ENCODE data around the gene CHST15.
"Not testable (repeated sequence)": the region's sequence is repeated elsewhere in the genome, so short reads cannot be mapped to it uniquely, and the experiment has no call there.

Gene CHST15

DNA sequence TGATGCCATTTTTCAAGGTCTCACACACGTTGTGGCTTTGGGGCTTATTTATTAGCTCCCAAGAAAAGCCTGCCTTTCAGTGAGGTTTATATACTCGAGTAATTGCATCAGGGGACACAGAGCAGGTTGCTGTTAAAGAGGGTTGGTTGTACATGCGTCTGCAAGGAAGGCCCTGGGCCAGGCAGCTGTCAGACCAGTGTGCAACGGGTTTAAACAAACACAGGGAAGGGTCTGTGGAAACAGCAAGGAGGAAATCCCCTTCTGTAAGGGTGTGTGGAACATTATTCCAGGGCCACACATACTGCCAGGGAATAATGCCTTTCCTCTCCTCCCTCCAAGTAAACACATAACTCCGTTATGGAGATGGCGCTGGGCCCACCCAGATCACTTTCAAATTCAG lies 1.7 kb upstream of the CHST15 start:
- H3K4me3 ChIP-seq (ENCODE audit: low read depth in 1 of 2, low read length in 2 of 2), result no peak overlapping the region
- peak overlapping the region; percentile 91 for H3K27ac ChIP-seq (ENCODE audit: low read depth, low read length)
- H3K36me3 ChIP-seq (ENCODE audit: insufficient read depth, low read length), result no peaks in the 10 kb centered on the region
- H3K9me3 ChIP-seq (ENCODE audit: low read length), result no peaks in the 10 kb centered on the region
- no peak overlapping the region for H3K9ac ChIP-seq (ENCODE audit: low read length)
- H3K4me1 ChIP-seq (ENCODE audit: insufficient read depth, low read length), result peaks cover 33% of the 10 kb centered on the region
- no peaks in the 10 kb centered on the region for H3K27me3 ChIP-seq (ENCODE audit: control insufficient read depth in 1 of 2, insufficient read depth in 2 of 2, low read length in 2 of 2)

DNA sequence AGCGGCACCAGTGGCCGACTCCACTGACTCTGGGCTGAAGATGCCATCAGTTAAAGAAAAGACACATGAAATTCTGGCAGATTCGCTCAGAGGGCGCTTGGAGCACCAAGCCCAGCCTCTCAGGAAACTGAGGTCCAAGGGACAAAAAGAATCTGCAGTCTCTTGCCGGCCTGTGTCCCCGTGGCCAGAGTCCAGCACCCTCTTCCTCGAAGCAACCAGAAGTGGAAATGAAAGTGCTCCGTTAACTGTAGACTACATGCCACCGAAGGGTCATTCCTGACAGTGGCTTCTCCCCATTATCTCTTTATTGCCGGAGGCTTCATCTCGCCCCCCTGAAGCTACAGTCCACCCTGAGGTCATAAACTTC lies 1.0 kb upstream of the CHST15 start:
- H3K27me3 ChIP-seq (ENCODE audit: control insufficient read depth in 1 of 2, insufficient read depth in 2 of 2, low read length in 2 of 2), result no peaks in the 10 kb centered on the region
- no peaks in the 10 kb centered on the region for H3K9me3 ChIP-seq (ENCODE audit: low read length)
- peaks cover 39% of the 10 kb centered on the region for H3K4me1 ChIP-seq (ENCODE audit: insufficient read depth, low read length)
- H3K4me3 ChIP-seq (ENCODE audit: low read depth in 1 of 2, low read length in 2 of 2), result peak overlapping the region in 1 of 2 donors; percentile 70
- peak overlapping the region; percentile 28 for H3K9ac ChIP-seq (ENCODE audit: low read length)
- peak overlapping the region; percentile 91 for H3K27ac ChIP-seq (ENCODE audit: low read depth, low read length)
- H3K36me3 ChIP-seq (ENCODE audit: insufficient read depth, low read length), result no peaks in the 10 kb centered on the region

DNA sequence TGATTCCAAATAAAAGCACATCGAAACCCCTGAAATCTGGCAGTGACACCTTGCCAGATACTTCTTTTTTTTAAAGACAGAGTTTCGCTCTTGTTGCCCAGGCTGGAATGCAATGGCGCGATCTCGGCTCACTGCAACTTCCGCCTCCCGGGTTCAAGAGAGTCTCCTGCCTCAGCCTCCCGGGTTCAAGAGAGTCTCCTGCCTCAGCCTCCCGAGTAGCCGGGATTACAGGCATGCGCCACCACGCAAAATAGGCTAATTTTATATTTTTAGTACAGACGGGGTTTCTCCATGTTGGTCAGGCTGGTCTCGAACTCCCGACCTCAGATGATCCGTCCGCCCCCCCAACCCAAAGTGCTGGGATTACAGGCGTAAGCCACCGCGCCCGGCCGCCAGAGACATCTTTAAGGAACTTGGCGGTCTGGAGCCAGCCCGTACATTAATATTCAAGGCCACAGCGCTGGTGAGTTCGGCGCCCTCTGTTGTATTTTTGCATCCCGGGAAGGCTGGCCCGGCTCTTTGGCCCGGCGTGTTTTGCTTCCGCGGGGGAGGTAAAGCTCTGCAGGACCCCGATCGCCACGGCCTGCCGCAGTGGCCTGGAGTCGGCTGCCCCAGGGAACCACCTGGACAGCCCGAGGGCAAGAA lies 498 bp upstream of the CHST15 start:
- peak overlapping the region; percentile 41 for H3K9ac ChIP-seq (ENCODE audit: low read length)
- peak overlapping the region; percentile 70 to 98 for H3K4me3 ChIP-seq (ENCODE audit: low read depth in 1 of 2, low read length in 2 of 2)
- H3K27ac ChIP-seq (ENCODE audit: low read depth, low read length), result peak overlapping the region; percentile 91
- H3K27me3 ChIP-seq (ENCODE audit: control insufficient read depth in 1 of 2, insufficient read depth in 2 of 2, low read length in 2 of 2); H3K9me3 ChIP-seq (ENCODE audit: low read length); H3K36me3 ChIP-seq (ENCODE audit: insufficient read depth, low read length): not testable (repeated sequence)
- H3K4me1 ChIP-seq (ENCODE audit: insufficient read depth, low read length), result peaks cover 45% of the 10 kb centered on the region

DNA sequence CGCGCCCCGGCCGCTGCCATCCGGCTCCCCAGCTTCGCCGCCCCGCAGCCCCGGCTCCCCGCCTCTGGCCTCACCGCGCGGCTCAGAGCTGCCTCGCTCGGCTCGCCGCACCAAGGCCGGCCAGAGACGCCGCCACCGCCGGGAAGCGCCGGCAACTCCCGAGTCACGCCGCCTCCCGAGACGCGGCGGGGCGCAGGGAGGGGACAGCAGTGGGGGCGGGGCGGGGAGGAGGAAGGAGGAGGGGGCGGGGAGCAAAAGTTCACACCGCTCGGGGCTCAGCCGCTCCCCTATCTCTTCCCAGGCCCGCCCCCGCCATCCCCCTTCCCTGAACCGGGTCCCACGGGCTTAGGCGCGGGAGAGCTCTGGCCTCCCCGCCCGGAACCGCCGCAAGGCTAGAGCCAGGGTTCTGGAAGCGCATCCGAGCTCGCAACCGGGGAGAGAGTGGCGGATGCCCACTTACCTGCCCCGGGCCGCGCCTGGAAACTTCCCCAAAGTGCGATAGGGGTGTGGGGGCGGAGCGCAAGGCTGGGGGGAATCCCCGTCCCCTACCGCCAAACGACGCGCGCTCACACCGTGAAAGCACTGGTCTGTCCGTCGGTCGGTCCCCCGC lies 1.0 kb downstream of the CHST15 start:
- Histone ChIP-seq H3K27me3 (ENCODE audit: control insufficient read depth in 1 of 2, insufficient read depth in 2 of 2, low read length in 2 of 2) (no peaks in the 10 kb centered on the region), H3K9me3 (ENCODE audit: low read length) (no peaks in the 10 kb centered on the region), H3K36me3 (ENCODE audit: insufficient read depth, low read length) (no peaks in the 10 kb centered on the region), H3K9ac (ENCODE audit: low read length) (peak overlapping the region; percentile 49), H3K4me3 (ENCODE audit: low read depth in 1 of 2, low read length in 2 of 2) (peak overlapping the region; percentile 70 to 98), H3K4me1 (ENCODE audit: insufficient read depth, low read length) (peaks cover 53% of the 10 kb centered on the region), H3K27ac (ENCODE audit: low read depth, low read length) (peak overlapping the region; percentile 91)

DNA sequence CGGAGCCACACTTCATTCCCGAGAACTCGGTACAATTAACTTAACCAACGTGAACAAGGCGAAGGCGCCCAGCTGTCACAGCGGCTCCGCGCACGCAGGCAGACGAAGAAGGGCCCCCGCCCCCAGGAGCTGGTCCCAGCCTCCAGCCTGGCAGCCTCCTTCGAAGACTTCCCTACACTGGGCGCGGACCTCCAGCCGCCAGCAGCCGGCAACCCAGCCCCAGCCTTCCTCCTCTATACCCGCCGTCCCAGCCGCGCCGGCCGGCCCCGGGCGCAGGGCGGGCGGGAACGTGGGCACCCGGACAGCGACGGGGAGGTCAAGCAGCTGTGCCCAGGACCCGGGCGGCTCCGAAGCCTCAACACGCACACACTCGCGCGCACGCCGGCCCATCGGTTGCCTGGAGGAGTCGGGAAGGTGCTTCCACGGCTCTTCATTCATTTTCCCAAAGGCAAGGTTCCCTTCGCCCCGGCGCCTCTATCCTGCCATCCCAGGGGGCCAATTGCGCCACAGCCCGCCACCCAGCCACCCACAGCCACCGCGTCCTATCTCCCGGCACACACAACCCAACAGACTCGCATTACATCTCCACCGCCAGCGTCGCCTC lies 1.6 kb downstream of the CHST15 start:
- Histone ChIP-seq H3K4me1 (ENCODE audit: insufficient read depth, low read length) (peaks cover 59% of the 10 kb centered on the region), H3K36me3 (ENCODE audit: insufficient read depth, low read length) (no peaks in the 10 kb centered on the region), H3K27me3 (ENCODE audit: control insufficient read depth in 1 of 2, insufficient read depth in 2 of 2, low read length in 2 of 2) (no peaks in the 10 kb centered on the region), H3K27ac (ENCODE audit: low read depth, low read length) (peak overlapping the region; percentile 88), H3K4me3 (ENCODE audit: low read depth in 1 of 2, low read length in 2 of 2) (peak overlapping the region; percentile 70 to 98), H3K9me3 (ENCODE audit: low read length) (no peaks in the 10 kb centered on the region), H3K9ac (ENCODE audit: low read length) (peak overlapping the region; percentile 47)

DNA sequence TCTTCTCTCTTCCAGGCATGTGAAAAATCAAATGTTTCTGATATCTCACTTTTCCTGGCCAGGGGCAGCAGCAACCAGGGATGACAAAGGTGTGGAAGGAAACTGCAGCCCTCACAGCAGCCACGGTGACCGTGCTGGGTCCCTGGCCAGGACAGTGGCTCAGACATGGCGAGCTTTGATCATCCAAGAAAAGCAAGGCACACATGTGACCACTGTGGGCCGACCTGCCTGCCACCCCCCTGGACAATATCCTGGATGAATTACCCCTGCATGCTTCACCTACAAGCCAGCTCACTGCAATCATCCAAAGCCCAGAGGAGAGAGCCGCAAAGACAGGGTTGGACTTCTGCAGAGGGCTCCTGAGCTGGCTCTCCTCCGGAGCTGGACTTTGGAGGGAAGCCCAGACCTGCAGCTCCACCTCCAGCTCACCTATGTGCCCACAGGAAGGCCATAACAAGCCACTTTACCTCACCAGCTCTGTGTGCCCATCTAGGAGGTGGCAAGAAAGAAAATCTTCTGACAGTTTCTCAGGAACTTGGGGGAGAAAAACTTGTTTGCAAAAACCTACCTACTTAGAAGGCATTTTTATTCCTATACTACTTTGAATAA lies 2.7 kb downstream of the CHST15 start:
- no peaks in the 10 kb centered on the region for H3K9me3 ChIP-seq (ENCODE audit: low read length)
- H3K27ac ChIP-seq (ENCODE audit: low read depth, low read length), result peak overlapping the region; percentile 88
- H3K27me3 ChIP-seq (ENCODE audit: control insufficient read depth in 1 of 2, insufficient read depth in 2 of 2, low read length in 2 of 2), result no peaks in the 10 kb centered on the region
- peak overlapping the region; percentile 70 to 98 for H3K4me3 ChIP-seq (ENCODE audit: low read depth in 1 of 2, low read length in 2 of 2)
- H3K9ac ChIP-seq (ENCODE audit: low read length), result peak overlapping the region; percentile 47
- H3K4me1 ChIP-seq (ENCODE audit: insufficient read depth, low read length), result peaks cover 69% of the 10 kb centered on the region
- H3K36me3 ChIP-seq (ENCODE audit: insufficient read depth, low read length), result no peaks in the 10 kb centered on the region

DNA sequence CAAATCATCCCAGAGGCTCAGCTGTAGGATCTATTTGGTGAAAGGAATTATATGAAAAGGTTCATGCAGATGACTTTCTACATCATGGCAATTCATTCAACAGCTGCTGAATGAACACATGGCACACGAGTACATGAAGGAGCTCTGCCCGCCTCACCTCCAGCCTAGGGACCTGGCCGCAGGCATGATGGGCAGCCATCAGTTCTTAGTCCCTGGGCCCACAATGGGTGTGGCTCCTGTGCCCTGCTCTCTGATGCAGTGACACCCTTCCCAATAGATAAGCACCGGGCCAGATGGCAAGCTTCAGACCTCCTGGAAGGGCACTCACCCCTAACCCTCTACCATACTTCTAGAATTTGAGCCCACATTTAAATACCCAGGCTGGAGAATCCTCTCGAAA lies 3.5 kb downstream of the CHST15 start:
- Histone ChIP-seq H3K4me3 (ENCODE audit: low read depth in 1 of 2, low read length in 2 of 2) (peak overlapping the region in 1 of 2 donors; percentile 70), H3K27me3 (ENCODE audit: control insufficient read depth in 1 of 2, insufficient read depth in 2 of 2, low read length in 2 of 2) (no peaks in the 10 kb centered on the region), H3K27ac (ENCODE audit: low read depth, low read length) (peak overlapping the region; percentile 88), H3K4me1 (ENCODE audit: insufficient read depth, low read length) (peaks cover 71% of the 10 kb centered on the region), H3K9ac (ENCODE audit: low read length) (peak overlapping the region; percentile 47), H3K36me3 (ENCODE audit: insufficient read depth, low read length) (no peaks in the 10 kb centered on the region), H3K9me3 (ENCODE audit: low read length) (no peaks in the 10 kb centered on the region)

DNA sequence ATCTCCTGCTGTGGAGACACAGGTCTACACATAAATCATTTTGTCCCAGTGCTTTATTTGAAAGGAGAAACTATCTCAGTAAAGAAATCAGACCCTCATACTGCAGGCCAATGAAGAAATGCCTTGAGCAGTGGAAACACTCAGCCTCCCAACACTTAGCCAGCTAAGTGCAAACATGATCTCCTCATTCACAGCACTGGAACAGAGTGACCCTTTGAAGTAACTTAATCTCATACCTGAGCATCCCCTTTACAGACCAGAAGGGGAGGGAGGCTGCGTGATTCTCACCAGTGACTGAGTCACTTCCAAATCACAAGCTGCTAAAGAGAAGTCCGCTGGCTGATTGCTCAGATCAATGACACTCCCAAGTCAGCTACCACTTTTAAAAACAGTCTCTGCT lies 4.5 kb downstream of the CHST15 start:
- no peak overlapping the region for H3K4me3 ChIP-seq (ENCODE audit: low read depth in 1 of 2, low read length in 2 of 2)
- no peaks in the 10 kb centered on the region for H3K9me3 ChIP-seq (ENCODE audit: low read length)
- peaks cover 71% of the 10 kb centered on the region for H3K4me1 ChIP-seq (ENCODE audit: insufficient read depth, low read length)
- no peaks in the 10 kb centered on the region for H3K27me3 ChIP-seq (ENCODE audit: control insufficient read depth in 1 of 2, insufficient read depth in 2 of 2, low read length in 2 of 2)
- no peak overlapping the region for H3K9ac ChIP-seq (ENCODE audit: low read length)
- no peaks in the 10 kb centered on the region for H3K36me3 ChIP-seq (ENCODE audit: insufficient read depth, low read length)
- peak overlapping the region; percentile 88 for H3K27ac ChIP-seq (ENCODE audit: low read depth, low read length)

DNA sequence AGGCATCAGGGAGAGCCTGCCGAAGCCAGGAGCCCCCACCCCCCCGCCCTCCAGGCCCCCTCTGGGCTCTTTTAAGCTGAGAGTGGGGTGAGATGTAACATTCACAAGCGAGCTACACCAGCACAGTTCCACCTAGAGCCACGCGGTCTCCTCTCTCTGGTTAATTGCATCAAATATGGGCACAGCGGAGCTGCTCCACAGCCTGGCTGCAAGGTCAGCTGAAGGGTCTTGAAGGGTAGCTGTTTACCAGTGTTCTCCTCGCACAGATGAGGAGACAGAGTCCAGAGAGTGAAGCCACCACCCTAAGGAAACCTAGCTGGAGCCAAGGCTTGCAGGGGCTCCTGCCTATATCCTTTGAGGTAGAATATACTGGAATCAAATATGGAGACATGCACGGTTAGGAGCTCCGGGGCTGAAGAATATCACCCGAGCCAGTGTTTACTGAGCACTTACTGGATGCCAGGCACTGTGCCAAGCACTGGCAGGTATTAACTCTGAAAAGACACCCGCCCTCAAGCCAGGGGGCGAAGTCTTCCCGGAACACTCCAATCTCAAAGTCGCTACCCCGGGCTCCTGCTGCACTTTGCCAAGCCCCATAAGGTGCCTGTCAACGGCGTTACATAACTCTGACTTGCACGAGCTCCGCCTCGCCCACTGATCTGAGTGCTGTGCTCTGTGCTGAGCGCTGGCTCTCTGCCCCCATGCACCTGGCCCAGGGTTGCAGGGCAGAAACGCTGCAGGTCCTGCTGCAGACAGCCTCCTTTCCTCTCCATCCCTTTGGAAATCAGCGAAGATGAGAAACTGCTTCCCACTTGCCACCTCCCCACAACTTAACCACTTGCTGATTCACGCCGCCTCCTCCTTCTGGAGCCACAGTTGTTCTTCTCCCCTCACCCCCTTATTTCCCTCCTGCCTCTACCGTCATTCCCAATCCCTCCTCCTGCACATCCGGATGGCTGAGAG lies 5.4 kb downstream of the CHST15 start:
- peaks cover 71% of the 10 kb centered on the region for H3K4me1 ChIP-seq (ENCODE audit: insufficient read depth, low read length)
- no peaks in the 10 kb centered on the region for H3K9me3 ChIP-seq (ENCODE audit: low read length)
- H3K36me3 ChIP-seq (ENCODE audit: insufficient read depth, low read length), result no peaks in the 10 kb centered on the region
- H3K4me3 ChIP-seq (ENCODE audit: low read depth in 1 of 2, low read length in 2 of 2), result peak overlapping the region in 1 of 2 donors; percentile 0
- no peak overlapping the region for H3K9ac ChIP-seq (ENCODE audit: low read length)
- H3K27ac ChIP-seq (ENCODE audit: low read depth, low read length), result peak overlapping the region; percentile 76
- no peaks in the 10 kb centered on the region for H3K27me3 ChIP-seq (ENCODE audit: control insufficient read depth in 1 of 2, insufficient read depth in 2 of 2, low read length in 2 of 2)

DNA sequence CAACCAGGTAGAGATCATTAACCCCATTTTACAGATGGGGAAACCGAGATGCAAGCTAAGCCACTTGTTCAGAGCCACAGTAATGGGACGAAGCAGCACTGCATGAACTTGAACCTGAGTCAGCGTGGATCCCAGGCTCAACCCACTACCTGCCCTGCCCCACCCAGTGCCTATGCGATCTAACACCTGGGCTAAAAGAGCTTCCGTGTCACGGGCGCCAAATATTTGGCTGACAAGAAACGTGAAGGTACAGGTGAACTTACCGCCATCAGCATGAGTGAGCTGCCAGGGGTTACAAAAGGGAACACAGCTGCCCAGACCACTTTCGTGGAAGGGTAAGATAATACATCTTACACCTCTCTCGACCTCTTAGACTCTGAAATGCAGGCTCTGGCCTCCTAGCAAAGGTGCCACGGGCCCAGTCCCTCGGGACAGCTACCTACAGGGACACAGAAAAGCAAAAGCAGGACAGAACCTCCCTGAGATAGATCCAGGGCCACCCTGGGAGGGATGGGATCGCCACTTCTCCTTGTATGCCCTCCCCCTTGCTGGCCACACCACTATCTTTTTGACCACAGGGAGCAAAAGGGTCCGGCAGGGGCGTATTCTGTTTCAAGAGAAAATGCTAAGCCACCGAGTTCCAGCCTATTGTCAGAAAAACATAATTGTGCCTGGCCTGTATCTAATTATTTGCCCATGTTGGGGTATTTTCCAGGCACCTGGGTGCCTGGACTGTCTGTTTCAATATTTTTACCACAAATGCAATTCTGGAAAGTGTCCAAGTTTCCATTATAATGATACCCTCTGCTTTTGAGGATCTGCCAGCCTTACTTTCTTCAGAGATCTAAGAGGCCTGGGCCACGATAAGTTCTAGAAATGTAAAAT lies 6.4 kb downstream of the CHST15 start:
- no peaks in the 10 kb centered on the region for H3K36me3 ChIP-seq (ENCODE audit: insufficient read depth, low read length)
- H3K4me3 ChIP-seq (ENCODE audit: low read depth in 1 of 2, low read length in 2 of 2), result no peak overlapping the region
- no peak overlapping the region for H3K27ac ChIP-seq (ENCODE audit: low read depth, low read length)
- H3K9ac ChIP-seq (ENCODE audit: low read length), result no peak overlapping the region
- peaks cover 71% of the 10 kb centered on the region for H3K4me1 ChIP-seq (ENCODE audit: insufficient read depth, low read length)
- H3K27me3 ChIP-seq (ENCODE audit: control insufficient read depth in 1 of 2, insufficient read depth in 2 of 2, low read length in 2 of 2), result no peaks in the 10 kb centered on the region
- H3K9me3 ChIP-seq (ENCODE audit: low read length), result no peaks in the 10 kb centered on the region

Data from muscle layer of colon (tissue), 2 donors.